ENCODE data around the gene NHSL1.

The NHSL1 gene

GRCh38 chr6:138389551-138389950, 109.7 kb downstream of the NHSL1 start (continued):
- TF ChIP-seq SNAI2 (CRISPR knock-in tag; IDR thresholded peaks at IDR 0.05) (no peak), TOX (CRISPR knock-in tag; IDR thresholded peaks at IDR 0.05; ENCODE audit: borderline replicate concordance) (no peak), ZNF565 (CRISPR knock-in tag; conservative IDR thresholded peaks at IDR 0.05; ENCODE audit: low read depth) (no peak), ZC3H10 (CRISPR knock-in tag; IDR thresholded peaks at IDR 0.05) (no peak), TCF4 (CRISPR knock-in tag; IDR thresholded peaks at IDR 0.05; ENCODE audit: borderline replicate concordance) (no peak)

- TF ChIP-seq SNAI2 (CRISPR knock-in tag; IDR thresholded peaks at IDR 0.05) (no peak), OSR1 (CRISPR knock-in tag; IDR thresholded peaks at IDR 0.05) (no peak), ZFP30 (CRISPR knock-in tag; IDR thresholded peaks at IDR 0.05) (no peak), ZC3H10 (CRISPR knock-in tag; IDR thresholded peaks at IDR 0.05) (no peak), BACH2 (CRISPR knock-in tag; IDR thresholded peaks at IDR 0.05; ENCODE audit: borderline replicate concordance) (no peak), ESRRG (CRISPR knock-in tag; IDR thresholded peaks at IDR 0.05) (no peak), RARB (CRISPR knock-in tag; IDR thresholded peaks at IDR 0.05) (no peak), ARNTL (CRISPR knock-in tag; IDR thresholded peaks at IDR 0.05; ENCODE audit: borderline replicate concordance, low read depth) (no peak), GLIS3 (CRISPR knock-in tag; IDR thresholded peaks at IDR 0.05) (no peak), ZNF8 (CRISPR knock-in tag; IDR thresholded peaks at IDR 0.05) (no peak), CSDC2 (CRISPR knock-in tag; IDR thresholded peaks at IDR 0.05) (no peak), TSHZ2 (CRISPR knock-in tag; IDR thresholded peaks at IDR 0.05) (no peak), ZNF70 (CRISPR knock-in tag; IDR thresholded peaks at IDR 0.05) (no peak)
- TF ChIP-seq, protein P1, sequence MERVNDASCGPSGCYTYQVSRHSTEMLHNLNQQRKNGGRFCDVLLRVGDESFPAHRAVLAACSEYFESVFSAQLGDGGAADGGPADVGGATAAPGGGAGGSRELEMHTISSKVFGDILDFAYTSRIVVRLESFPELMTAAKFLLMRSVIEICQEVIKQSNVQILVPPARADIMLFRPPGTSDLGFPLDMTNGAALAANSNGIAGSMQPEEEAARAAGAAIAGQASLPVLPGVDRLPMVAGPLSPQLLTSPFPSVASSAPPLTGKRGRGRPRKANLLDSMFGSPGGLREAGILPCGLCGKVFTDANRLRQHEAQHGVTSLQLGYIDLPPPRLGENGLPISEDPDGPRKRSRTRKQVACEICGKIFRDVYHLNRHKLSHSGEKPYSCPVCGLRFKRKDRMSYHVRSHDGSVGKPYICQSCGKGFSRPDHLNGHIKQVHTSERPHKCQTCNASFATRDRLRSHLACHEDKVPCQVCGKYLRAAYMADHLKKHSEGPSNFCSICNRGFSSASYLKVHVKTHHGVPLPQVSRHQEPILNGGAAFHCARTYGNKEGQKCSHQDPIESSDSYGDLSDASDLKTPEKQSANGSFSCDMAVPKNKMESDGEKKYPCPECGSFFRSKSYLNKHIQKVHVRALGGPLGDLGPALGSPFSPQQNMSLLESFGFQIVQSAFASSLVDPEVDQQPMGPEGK (CRISPR knock-in tag; IDR thresholded peaks at IDR 0.05; ENCODE audit: borderline replicate concordance) = no peak
- TF ChIP-seq, protein P2, sequence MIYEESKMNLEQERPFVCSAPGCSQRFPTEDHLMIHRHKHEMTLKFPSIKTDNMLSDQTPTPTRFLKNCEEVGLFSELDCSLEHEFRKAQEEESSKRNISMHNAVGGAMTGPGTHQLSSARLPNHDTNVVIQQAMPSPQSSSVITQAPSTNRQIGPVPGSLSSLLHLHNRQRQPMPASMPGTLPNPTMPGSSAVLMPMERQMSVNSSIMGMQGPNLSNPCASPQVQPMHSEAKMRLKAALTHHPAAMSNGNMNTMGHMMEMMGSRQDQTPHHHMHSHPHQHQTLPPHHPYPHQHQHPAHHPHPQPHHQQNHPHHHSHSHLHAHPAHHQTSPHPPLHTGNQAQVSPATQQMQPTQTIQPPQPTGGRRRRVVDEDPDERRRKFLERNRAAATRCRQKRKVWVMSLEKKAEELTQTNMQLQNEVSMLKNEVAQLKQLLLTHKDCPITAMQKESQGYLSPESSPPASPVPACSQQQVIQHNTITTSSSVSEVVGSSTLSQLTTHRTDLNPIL (CRISPR knock-in tag; IDR thresholded peaks at IDR 0.05; ENCODE audit: low read depth) = no peak
- ATAC-seq = no peak
Observed at GRCh38 chr6:138387577-138388368, 111.5 kb downstream of the NHSL1 start.

DNA sequence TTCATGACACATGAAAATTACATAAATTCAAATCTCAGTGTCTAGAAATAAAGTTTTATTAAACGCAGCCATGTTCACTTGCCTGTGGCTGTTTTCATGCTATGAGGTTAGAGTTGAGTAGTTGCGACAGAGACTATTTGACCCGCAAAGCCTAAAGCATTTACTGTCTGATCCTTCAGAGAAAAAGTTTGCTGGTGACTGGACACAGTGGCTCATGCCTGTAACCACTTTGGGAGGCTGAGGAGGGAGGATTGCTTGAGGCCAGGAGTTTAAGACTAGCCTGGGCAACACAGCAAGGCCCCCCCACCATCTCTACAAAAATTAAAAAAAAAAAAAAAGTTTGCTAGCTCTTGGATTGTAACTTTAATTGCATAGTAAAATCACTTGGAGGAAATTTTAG, 112.4 kb downstream of the NHSL1 start:
- no peak for TF ChIP-seq CSDC2 (CRISPR knock-in tag; IDR thresholded peaks at IDR 0.05)
- no peak for TF ChIP-seq ZNF565 (CRISPR knock-in tag; conservative IDR thresholded peaks at IDR 0.05; ENCODE audit: low read depth)
- TF ChIP-seq ARNTL (CRISPR knock-in tag; IDR thresholded peaks at IDR 0.05; ENCODE audit: borderline replicate concordance, low read depth) = no peak
- no peak for TF ChIP-seq BACH2 (CRISPR knock-in tag; IDR thresholded peaks at IDR 0.05; ENCODE audit: borderline replicate concordance)
- no peak for TF ChIP-seq ISL1 (CRISPR knock-in tag; IDR thresholded peaks at IDR 0.05)
- no peak for ATAC-seq

- no peak for ATAC-seq
- TF ChIP-seq ZNF8 (CRISPR knock-in tag; IDR thresholded peaks at IDR 0.05) (no peak), PPARA (CRISPR knock-in tag; IDR thresholded peaks at IDR 0.05; ENCODE audit: borderline replicate concordance) (no peak), RARB (CRISPR knock-in tag; IDR thresholded peaks at IDR 0.05) (no peak), GLIS3 (CRISPR knock-in tag; IDR thresholded peaks at IDR 0.05) (no peak), BACH2 (CRISPR knock-in tag; IDR thresholded peaks at IDR 0.05; ENCODE audit: borderline replicate concordance) (no peak), SNAI2 (CRISPR knock-in tag; IDR thresholded peaks at IDR 0.05) (no peak), ZNF70 (CRISPR knock-in tag; IDR thresholded peaks at IDR 0.05) (no peak), ISL1 (CRISPR knock-in tag; IDR thresholded peaks at IDR 0.05) (no peak), CSDC2 (CRISPR knock-in tag; IDR thresholded peaks at IDR 0.05) (no peak), ZC3H10 (CRISPR knock-in tag; IDR thresholded peaks at IDR 0.05) (no peak), ARNTL (CRISPR knock-in tag; IDR thresholded peaks at IDR 0.05; ENCODE audit: borderline replicate concordance, low read depth) (no peak), TOX (CRISPR knock-in tag; IDR thresholded peaks at IDR 0.05; ENCODE audit: borderline replicate concordance) (no peak), ZFP3 (CRISPR knock-in tag; IDR thresholded peaks at IDR 0.05) (no peak), ZFP30 (CRISPR knock-in tag; IDR thresholded peaks at IDR 0.05) (no peak), OSR1 (CRISPR knock-in tag; IDR thresholded peaks at IDR 0.05) (no peak), ZNF565 (CRISPR knock-in tag; conservative IDR thresholded peaks at IDR 0.05; ENCODE audit: low read depth) (no peak)
- TF ChIP-seq, protein P3, sequence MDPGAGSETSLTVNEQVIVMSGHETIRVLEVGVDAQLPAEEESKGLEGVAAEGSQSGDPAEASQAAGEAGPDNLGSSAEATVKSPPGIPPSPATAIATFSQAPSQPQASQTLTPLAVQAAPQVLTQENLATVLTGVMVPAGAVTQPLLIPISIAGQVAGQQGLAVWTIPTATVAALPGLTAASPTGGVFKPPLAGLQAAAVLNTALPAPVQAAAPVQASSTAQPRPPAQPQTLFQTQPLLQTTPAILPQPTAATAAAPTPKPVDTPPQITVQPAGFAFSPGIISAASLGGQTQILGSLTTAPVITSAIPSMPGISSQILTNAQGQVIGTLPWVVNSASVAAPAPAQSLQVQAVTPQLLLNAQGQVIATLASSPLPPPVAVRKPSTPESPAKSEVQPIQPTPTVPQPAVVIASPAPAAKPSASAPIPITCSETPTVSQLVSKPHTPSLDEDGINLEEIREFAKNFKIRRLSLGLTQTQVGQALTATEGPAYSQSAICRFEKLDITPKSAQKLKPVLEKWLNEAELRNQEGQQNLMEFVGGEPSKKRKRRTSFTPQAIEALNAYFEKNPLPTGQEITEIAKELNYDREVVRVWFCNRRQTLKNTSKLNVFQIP (CRISPR knock-in tag; IDR thresholded peaks at IDR 0.05; ENCODE audit: borderline replicate concordance, low read depth) = no peak
- TF ChIP-seq, protein P2 (CRISPR knock-in tag; IDR thresholded peaks at IDR 0.05; ENCODE audit: low read depth) = no peak
- TF ChIP-seq, protein P1 (CRISPR knock-in tag; IDR thresholded peaks at IDR 0.05; ENCODE audit: borderline replicate concordance) = no peak
Observed at GRCh38 chr6:138383776-138384175, 115.5 kb downstream of the NHSL1 start.

All from SK-N-SH treated with all-trans-retinoic acid at 6 μM for 48 hours (cell line).